Measurements from ENCODE around the gene CECR2.

Gene CECR2

GRCh38 chr22:17390087-17390486 is 20.8 kb downstream of the CECR2 start:
- no peak for DNase-seq (ENCODE audit: low read depth in 1 of 2, low spot score in 1 of 2)
- TF ChIP-seq SPI1 (IDR thresholded peaks at IDR 0.05; ENCODE audit: borderline replicate concordance, low read depth) (no peak), GABPA (IDR thresholded peaks at IDR 0.05; ENCODE audit: low read depth) (no peak), POLR2AphosphoS5 (IDR thresholded peaks at IDR 0.05; ENCODE audit: low read depth) (no peak), REST (IDR thresholded peaks at IDR 0.05; ENCODE audit: insufficient replicate concordance, low read depth) (no peak)
- TF ChIP-seq, protein P1, sequence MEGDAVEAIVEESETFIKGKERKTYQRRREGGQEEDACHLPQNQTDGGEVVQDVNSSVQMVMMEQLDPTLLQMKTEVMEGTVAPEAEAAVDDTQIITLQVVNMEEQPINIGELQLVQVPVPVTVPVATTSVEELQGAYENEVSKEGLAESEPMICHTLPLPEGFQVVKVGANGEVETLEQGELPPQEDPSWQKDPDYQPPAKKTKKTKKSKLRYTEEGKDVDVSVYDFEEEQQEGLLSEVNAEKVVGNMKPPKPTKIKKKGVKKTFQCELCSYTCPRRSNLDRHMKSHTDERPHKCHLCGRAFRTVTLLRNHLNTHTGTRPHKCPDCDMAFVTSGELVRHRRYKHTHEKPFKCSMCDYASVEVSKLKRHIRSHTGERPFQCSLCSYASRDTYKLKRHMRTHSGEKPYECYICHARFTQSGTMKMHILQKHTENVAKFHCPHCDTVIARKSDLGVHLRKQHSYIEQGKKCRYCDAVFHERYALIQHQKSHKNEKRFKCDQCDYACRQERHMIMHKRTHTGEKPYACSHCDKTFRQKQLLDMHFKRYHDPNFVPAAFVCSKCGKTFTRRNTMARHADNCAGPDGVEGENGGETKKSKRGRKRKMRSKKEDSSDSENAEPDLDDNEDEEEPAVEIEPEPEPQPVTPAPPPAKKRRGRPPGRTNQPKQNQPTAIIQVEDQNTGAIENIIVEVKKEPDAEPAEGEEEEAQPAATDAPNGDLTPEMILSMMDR (IDR thresholded peaks at IDR 0.05; ENCODE audit: insufficient read depth, low read length): no peak
- Histone ChIP-seq H3K4me3 (replicated peaks; ENCODE audit: insufficient read depth, low read length) (no peak overlapping the region), H3K27me3 (ENCODE audit: insufficient read depth, poor library complexity, severe bottlenecking) (no peaks in the 10 kb centered on the region), H3K27ac (replicated peaks) (no peak overlapping the region)

DNA sequence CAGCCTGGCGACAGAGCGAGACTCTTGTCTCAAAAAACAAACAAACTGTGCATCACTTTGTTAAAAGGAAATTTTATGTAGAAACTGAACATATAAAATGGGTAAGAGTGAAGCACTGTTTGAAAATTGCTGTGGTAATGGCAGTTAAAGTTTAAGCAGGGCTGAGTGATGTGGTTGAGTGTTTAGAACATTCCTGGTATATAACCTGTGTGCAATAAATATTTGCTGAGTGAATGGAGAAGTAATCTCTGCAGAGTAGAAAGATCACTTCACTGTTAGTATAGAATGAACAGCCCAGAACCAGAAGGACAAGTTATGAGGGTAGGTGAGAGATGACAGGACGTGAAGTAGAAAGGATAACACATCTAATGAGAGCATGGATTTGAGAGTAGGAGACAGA is 27.3 kb downstream of the CECR2 start:
- no peak for DNase-seq (ENCODE audit: low read depth in 1 of 2, low spot score in 1 of 2)
- no peak overlapping the region for H3K4me3 ChIP-seq (replicated peaks; ENCODE audit: insufficient read depth, low read length)
- H3K27ac ChIP-seq (replicated peaks): no peak overlapping the region
- TF ChIP-seq REST (IDR thresholded peaks at IDR 0.05; ENCODE audit: insufficient replicate concordance, low read depth): no peak
- TF ChIP-seq GABPA (IDR thresholded peaks at IDR 0.05; ENCODE audit: low read depth): no peak
- no peak for TF ChIP-seq SPI1 (IDR thresholded peaks at IDR 0.05; ENCODE audit: borderline replicate concordance, low read depth)
- TF ChIP-seq, protein P1 (IDR thresholded peaks at IDR 0.05; ENCODE audit: insufficient read depth, low read length): no peak
- no peak for TF ChIP-seq POLR2AphosphoS5 (IDR thresholded peaks at IDR 0.05; ENCODE audit: low read depth)
- no peaks in the 10 kb centered on the region for H3K27me3 ChIP-seq (ENCODE audit: insufficient read depth, poor library complexity, severe bottlenecking)

- Histone ChIP-seq H3K4me3 (replicated peaks; ENCODE audit: insufficient read depth, low read length) (no peak overlapping the region), H3K27ac (replicated peaks) (no peak overlapping the region), H3K27me3 (ENCODE audit: insufficient read depth, poor library complexity, severe bottlenecking) (no peaks in the 10 kb centered on the region)
- TF ChIP-seq REST (IDR thresholded peaks at IDR 0.05; ENCODE audit: insufficient replicate concordance, low read depth) (no peak), SPI1 (IDR thresholded peaks at IDR 0.05; ENCODE audit: borderline replicate concordance, low read depth) (no peak), GABPA (IDR thresholded peaks at IDR 0.05; ENCODE audit: low read depth) (no peak), POLR2AphosphoS5 (IDR thresholded peaks at IDR 0.05; ENCODE audit: low read depth) (no peak)
- TF ChIP-seq, protein P1 (IDR thresholded peaks at IDR 0.05; ENCODE audit: insufficient read depth, low read length): no peak
- no peak for DNase-seq (ENCODE audit: low read depth in 1 of 2, low spot score in 1 of 2)
These were observed 28.7 kb downstream of the CECR2 start for GRCh38 chr22:17397756-17398547.
